Retina (tissue), 1 donor: ENCODE data around the gene SMIM44.
"Not testable (repeated sequence)": the region's sequence is repeated elsewhere in the genome, so short reads cannot be mapped to it uniquely, and the experiment has no call there.

Experiments
- DNase-seq: peaks from one replicate; pipeline ENCODE4 v3.0.0-alpha.2; 2016

Gene SMIM44

DNA sequence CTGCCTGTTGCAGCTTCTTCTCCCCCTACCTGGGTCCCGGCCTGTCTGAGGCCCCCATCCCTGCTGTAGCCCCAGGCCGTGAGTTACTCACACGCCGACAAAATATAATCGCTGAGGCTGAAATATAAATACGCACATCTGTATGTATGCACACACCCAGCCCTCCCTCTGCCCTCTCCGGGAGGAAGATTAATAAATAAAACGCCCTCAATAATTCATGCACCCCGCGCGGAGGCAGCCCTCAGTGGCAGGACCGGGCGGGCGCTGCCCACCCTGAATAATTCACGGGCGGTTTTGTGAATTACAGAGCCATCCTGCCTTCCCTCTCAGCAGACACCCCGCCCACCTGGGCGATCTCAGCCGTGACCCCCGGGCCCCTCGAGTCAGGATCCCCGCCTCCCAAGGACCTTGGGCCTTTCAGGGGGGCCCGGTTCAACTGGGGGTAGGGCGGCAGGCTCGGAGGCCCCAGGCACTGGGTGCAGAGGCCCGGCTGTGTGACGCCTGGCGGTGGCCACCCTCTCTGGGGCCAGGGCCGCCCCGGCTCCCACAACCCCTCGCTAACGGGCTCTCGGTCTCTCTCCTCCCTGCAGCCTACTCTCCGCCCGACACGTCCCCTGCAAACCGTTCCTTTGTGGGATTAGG, 27.2 kb downstream of the SMIM44 start:
- DNase-seq = peak; percentile 69

DNA sequence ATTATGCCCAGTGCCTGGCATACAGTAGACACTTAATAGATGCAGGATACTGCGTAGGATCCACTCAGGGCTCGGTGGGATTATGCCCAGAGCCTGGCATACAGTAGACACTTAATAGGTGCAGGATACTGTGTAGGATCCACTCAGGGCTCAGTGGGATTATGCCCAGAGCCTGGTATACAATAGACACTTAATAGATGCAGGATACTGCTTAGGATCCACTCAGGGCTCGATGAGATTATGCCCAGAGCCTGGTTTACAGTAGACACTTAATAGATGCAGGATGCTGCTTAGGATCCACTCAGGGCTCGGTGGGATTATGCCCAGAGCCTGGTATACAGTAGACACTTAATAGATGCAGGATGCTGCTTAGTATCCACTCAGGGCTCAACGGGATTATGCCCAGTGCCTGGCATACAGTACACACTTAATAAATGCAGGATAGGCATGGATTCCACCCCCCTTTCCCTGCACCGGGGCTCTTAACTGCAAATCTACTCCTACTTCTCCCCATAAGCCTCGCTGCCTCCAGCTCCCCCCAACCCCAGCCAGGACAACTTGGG, 27.8 kb downstream of the SMIM44 start:
- no peak for DNase-seq

DNA sequence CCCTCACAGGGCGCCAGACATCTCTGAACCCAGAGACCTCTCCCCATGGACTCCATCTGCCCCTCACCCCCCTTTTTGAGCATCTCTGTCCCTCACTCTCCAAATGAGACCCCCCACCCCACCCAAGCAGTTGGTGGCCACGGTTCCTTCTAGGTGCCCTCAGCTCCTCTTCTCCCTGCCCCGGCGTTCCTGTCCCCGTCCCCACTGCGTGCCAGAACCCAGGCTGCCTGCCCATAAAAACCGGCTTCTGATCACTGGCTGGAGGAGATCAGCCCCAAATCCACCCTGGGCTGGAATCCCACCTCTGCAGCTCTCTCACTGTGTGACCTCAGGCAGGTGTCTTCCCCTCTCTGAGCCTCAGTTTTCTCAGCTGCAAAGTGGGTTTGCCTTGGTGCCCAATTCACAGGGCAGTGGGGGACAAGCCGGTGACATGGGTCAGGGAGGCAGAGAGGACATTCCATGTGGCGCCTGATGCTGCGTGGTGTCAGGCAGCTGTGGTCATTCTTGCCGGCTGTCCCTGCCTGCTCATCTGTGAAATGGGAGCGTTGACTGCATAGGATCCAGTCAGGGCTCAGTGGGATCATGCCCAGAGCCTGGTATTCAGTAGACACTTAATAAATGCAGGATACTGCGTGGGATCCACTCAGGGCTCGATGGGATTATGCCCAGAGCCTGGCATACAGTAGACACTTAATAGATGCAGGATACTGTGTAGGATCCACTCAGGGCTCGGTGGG, 28.4 kb downstream of the SMIM44 start:
- no peak for DNase-seq

DNA sequence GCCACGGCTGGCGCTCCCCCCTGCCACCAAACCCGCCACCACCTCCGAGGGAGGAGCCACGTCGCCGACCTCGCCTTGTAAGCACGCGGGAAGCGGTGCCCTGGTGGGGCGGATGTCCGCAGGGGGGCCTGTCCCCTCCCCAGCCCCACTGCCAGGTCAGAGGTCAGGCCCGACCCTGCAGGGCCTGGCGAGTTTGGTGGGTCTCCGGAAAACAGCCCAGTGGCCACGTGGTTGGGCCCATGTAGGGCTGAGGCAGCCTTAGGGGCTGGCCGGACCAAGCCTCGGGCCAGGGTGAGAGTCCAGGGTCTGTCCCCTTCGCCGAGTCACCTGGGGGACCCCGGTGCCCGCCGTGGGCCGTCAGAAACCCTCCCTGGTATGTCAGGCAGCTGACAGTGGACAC, 29.4 kb downstream of the SMIM44 start:
- no peak for DNase-seq

DNA sequence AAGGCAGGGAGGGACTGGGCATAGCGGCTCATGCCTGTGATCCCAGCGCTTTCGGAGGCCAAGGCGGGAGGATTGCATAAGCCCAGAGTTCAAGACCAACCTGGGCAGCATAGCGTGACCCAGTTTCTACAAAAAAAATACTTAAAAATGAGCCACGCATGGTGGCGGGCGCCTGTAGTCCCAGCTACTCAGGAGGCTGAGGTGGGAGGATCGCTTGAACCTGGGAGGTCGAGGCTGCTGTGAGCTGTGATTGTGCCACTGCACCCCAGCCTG, 30.4 kb downstream of the SMIM44 start:
- DNase-seq = not testable (repeated sequence)

DNA sequence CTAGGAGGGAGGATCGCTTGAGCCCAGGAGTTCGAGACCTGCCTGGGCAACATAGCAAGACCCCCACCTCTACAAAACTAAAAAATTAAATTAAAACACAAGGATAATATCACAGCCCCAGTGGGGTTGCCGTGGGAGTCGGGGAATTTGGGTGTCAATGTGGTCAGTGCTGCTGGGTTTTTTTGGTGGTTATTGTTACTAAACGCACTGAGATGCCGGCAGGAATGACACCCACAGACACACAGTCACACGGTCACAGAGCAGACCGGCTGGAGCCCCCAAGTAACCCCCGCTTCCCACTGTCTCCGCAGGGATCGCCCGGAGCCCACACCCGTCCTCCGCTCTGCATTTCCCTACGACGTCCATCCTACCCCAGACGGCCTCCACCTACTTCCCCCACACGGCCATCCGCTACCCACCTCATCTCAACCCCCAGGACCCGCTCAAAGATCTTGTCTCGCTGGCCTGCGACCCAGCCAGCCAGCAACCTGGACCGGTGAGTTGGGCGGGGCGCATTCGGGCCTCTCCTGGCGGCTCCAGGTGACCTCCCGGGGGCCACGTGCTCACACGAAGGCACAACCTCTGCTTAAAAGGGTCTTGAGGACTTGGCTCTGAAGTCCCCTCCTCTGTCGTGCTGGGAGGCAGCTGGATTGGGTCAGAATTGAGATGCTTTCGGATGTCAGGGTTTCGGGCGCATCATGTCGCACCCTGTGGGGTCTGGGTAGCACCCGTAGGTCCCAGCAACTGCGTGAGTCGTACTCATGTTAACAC, 30.9 kb downstream of the SMIM44 start:
- no peak for DNase-seq

DNA sequence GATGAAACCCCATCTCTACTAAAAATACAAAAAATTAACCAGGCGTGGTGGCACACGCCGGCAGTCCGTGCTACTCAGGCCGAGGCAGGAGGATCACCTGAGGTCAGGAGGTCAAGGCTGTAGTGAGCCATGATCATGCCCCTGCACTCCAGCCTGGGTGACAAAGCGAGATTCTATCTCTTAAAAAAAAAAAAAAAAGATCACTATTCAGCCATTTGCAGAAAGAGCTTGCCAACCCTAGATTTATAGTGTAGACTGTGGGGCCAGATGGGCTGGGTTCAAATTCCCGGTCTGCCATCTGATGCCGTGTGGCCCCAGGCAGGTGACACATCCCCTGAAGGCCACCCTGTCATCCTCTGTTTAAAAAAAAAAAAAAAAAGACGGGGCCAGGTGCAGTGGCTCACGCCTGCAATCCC, 31.8 kb downstream of the SMIM44 start:
- no peak for DNase-seq

DNA sequence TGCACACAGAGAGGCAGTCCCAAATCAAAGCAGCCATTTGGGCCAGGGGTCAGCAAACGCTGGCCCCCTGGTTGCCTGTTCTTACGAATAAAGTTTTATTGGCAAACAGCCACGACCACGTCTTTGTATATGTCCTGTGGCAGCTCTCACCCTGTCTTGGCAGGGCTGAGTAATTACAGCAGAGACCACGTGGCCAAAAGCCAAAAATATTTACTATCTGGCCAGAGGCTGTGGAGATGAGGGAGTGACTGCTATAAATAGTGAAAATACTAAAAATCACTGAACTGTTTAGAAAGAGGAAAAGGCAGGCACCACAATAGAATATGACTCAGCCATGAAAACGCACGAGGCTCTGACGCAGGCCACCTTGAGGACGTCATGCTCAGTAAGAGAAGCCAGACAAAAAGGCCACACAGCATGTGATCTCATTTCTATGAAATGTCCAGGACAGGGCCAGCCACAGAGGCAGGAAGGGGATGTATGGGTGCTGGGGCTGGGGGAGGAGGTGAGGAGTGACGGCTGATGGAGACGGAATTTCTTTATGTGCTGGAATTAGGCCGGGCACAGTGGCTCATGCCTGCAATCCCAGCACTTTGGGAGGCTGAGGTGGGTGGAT, 32.3 kb downstream of the SMIM44 start:
- no peak for DNase-seq

DNA sequence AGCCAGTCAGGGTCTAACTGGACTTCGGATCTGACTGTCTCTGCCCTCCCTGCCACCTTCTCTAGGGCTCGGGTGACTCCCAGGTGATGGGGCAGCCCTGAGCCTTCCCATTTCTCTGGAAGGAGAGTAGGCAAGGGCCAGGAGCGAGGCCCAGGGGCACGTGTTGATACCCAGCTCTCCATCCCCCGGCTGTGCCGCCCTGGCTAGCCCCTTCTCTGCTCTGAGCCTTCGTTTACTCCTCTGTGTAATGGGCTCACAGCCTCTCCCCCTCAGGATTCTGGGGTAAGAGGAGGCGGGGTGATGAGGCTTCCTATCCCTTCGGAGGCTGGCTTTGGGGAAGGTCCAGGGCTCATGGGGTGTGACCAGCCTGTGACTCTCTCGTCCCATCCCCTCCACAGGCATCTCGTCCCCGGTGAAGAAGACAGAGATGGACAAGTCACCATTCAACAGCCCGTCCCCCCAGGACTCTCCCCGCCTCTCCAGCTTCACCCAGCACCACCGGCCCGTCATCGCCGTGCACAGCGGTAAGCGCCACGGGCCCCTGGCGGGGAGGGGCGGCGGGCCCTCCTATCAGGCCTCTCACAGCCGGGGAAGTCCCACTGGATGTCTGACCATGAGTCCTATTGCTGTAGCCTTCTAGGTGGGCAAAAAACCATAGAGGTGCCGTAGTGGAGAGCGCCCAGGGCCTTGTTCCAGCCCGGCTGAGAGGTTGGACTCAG, 34.5 kb downstream of the SMIM44 start:
- DNase-seq = no peak

DNA sequence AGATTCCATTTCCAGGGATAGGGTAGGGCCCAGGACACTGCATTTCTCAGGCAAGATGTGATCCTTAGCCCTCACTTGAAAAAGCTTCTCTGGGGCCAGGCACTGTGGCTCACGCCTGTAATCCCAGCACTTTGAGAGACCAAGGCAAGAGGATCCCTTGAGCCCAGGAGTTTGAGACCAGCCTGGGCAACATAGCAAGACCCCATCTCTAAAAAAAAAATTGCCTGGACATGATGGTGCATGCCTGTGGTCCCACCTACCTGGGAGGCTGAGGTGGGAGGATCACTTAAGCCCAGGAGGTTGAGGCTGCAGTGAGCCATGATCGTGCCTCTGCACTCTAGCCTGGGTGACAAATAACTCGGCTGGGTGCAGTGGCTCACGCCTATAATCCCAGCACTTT, 36.6 kb downstream of the SMIM44 start:
- not testable (repeated sequence) for DNase-seq

DNA sequence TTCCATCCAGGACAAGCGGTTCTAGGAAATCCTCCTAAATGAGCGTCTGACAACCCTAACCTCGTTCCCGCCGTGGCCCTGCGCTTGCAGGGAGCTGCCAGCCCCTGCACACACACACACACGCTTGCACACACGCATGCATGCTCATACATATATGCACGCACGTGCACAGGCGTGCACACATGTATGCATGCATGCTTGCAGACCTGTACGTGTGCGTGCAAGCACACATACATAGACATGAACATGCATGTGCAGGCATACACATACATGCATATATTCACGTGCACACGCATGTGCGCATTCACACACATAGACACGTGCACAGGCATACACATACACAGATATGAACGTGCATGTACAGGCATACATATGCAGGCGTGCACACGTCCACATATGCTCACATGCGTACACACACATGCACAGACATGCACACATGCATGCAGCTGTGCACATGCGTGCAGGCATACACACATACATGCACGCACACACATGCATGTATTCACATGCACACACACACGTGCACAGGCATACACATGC, 38.5 kb downstream of the SMIM44 start:
- no peak for DNase-seq

DNA sequence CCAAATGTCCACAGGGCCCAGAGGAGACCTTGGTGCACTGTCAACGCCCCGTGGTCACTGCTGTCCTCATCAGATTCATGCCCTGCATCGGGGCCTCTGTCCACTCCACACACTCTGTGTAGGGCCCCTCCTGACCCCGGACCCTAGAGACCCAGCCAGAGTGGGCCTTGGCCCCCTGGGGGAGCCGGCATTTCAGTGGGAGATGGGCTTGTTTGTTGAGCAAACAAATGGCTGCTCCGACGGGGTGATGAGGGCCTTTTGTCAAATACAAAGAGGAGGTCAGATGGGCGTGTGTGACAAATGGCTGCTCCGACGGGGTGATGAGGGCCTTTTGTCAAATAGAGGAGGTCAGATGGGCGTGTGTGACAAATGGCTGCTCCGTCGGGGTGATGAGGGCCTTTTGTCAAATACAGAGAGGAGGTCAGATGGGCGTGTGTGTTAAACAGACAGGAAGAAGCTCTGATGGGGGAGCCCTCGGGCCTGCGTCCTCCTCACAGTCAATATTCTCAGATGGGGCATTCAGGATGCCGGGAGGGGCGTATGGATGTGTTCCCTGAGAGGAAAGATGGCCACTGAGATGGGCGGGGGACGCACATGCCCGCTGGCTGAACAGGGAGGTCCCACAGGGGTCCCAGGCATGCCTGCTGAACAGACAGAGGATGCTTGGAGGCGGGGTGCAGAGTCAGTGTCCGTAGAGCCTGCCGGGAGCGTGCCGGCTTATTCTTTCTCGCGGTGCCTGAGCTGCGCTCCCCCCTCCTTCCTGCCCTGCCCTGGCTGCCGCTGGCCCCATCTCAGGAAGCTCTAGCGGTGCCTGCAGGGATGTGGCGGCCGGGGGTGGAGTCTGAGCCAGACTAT, 39.2 kb downstream of the SMIM44 start:
- peak; percentile 83 for DNase-seq

DNA sequence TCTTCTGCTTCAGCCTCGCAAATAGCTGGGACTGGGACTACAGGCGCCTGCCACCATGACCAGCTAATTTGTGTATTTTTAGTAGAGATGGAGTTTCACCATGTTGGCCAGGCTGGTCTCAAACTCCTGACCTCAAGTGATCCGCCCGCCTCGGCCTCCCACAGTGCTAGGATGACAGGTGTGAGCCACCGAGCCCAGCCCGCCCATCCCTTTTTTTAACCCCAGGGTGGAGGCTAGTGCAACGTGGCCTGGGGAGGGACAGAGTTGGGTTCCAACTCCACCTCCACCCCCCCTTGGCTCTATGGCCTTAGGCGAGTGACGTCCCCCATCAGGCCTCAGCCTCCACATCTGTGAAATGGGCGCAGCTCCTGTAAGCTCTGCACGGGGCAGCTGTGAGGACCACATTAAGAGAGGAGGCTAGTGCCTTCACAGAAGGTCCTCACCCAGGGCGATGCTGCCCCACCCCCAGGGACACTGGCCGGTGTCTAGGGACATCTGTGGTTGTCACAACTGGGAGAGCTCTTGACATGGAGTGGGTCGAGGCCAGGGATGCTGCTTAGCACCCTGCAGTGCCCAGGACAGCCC, 40.7 kb downstream of the SMIM44 start:
- no peak for DNase-seq

DNA sequence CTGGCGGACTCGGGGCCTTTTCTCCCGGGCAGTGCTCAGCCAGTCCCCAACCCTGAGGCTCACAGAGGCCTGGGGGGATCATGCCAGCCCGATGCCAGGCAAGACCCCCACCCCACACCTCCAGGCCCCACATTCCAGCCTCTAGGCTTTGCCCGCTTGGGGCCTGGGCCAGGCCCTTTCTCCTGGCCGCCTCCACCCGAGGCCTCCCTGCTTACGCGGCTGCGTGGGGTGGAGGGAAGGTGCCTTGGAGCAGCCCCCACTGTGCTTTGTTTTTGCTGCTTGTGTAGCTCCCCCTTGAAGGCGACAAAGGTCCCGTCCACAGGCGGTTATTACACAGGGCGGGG, 41.3 kb downstream of the SMIM44 start:
- DNase-seq = peak; percentile 70

DNA sequence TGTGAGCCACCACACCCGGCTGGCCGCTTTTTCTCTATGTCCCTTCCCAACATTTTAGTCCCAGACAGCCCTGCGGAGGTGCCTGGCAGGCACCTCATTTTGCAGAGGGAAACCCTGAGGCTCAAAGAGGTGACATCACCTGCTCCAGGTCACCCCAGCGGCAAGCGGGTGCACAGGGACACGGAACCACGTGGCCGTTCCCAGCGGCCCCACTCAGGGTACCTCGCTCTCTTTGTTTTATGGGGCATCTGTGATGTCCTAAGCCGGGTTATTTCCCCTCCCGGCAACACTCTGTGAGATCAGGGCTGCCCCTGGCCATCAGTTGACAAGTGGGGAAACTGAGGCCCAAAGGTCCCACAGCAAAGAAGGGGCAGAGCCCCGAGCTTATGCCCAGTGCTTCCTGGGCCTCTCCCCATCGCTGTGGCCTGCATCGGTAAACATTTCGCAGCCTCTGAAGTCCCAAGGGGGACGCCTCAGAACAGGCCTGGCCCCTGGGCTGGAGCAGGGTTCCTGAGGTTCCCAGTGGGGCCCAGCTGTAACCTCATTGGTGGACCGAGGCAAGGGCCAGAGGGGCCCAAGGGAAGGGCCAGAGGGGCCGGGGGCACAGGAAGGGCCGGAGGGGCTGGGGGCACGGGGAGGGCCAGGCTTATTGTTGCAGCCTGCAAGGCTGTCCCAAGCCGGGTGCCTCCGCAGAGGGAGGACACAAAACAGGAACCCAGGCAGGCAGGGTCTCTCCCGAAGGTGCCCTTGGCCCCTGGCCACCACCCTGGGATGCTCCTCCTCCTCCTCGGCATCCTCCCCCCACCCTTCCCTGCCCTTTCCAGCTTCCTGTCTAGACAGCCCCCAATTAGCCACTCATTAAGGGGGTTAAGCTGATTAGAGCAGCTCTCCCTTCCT, 41.9 kb downstream of the SMIM44 start:
- no peak for DNase-seq

DNA sequence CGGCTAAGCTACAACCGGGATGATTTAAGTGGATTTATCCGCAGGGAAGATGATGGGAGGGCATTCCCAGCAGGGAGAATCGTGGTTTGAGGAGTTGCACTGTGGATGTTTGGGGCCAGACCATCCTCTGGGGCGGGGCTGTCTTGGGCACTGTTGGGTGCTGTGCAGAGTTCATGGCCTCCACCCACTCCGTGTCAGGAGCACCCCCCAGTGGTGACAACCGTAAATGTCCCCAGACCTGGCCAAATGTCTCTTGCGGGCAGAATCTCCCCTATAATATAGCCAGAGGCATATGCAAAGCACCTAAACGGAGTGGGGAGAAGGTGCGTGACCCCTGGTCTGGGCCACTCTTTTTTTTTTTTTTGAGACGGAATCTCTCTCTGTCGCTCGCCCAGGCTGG, 43.2 kb downstream of the SMIM44 start:
- no peak for DNase-seq

DNA sequence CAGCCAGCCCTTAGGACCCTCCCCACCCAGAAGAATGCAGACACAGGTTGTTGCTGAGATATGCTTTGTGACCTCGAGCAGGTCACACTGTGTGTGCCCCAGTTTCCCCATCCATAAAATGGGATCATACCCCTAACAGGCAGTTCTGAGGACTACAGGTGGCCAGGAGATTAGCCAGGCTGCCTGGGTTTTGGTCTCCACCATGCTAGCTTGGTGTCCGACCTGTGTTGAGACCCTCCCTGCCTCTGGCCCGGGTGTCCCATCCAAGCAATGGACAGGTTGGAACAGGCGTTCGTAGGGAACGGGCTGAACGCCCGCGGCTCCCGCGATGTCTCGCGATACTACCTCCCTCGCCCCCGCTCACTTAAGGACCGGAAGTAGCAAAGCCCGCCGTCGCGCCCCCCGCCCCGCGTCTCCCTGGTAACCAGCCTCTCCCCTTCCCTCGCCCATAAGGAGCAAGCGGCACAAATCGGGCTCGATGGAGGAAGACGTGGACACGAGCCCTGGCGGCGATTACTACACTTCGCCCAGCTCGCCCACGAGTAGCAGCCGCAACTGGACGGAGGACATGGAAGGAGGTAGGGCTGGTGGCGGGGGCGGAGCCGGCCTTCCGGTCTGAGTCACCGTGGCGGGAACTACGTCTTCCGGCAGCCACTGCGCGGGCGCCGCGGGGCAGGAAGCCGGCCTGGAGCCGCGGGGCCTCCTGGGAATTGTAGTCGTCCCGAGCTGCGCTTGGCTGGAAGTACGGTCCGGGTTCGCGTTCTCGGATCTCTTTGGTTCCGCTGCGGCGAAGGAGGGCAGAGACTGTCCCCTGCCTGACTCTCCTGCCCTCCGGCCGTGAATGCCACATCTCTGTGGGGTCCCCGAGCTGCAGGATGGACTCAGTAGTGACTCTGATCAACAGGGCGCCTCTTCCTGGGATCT, 48.3 kb downstream of the SMIM44 start:
- peak; percentile 100 for DNase-seq

DNA sequence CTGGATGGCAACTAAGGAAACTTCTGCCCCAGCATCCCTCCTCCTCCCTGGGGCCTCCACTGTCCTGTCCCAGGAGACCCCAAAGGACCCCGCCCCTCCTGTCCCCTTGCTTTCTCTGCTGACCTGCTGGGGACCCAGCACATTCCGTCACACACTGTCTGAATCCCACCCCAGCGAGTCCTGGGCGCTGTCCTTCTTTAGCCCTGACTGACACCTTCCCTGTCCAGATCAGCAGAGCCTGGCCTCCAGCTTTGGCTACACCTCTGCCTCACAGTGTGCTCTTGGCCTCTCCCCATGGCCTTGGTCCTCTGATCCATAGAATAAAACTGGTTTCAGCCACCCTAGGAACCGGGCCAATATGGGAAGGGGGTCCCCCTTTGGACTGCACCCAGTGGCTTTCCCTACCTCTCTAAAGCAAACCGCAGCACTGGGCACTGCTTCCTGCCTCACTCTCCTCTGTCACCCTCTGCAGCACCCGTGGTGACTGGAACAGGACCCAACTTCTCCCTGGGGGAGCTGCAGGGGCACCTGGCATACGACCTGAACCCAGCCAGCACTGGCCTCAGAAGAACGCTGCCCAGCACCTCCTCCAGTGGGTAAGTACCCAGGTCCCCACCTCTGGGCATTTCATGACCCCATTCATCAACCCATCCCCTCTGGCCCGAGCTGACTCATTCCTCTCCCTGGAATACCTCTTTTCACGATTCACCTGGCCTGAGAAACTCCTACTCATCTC, 49.3 kb downstream of the SMIM44 start:
- no peak for DNase-seq
